ENCODE results near the gene LAG3.

DNA sequence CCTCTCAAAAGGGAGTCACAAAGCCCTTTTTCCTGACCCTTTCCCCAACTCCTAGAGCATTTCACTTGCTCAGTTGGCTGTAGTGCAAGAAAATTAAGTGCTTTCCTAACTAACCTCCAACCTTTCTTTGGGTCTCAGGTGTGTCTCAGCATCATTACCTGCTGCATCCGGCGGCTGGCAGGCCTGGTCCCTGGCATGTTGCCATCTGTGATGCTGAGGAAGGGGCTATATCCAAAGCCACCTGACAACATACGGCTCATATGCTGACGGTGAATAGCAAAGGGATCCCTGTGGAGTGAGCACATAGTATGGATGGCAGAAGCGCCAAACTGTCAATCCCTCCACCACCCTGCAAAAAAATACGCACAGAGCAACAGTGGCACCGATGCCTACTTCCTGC lies 20.6 kb upstream of the LAG3 start:
- TF ChIP-seq, protein P1, sequence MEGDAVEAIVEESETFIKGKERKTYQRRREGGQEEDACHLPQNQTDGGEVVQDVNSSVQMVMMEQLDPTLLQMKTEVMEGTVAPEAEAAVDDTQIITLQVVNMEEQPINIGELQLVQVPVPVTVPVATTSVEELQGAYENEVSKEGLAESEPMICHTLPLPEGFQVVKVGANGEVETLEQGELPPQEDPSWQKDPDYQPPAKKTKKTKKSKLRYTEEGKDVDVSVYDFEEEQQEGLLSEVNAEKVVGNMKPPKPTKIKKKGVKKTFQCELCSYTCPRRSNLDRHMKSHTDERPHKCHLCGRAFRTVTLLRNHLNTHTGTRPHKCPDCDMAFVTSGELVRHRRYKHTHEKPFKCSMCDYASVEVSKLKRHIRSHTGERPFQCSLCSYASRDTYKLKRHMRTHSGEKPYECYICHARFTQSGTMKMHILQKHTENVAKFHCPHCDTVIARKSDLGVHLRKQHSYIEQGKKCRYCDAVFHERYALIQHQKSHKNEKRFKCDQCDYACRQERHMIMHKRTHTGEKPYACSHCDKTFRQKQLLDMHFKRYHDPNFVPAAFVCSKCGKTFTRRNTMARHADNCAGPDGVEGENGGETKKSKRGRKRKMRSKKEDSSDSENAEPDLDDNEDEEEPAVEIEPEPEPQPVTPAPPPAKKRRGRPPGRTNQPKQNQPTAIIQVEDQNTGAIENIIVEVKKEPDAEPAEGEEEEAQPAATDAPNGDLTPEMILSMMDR (IDR thresholded peaks at IDR 0.05; ENCODE audit: insufficient read depth, low read length, poor library complexity, severe bottlenecking): no peak
- TF ChIP-seq EZH2phosphoT487 (conservative IDR thresholded peaks at IDR 0.05; ENCODE audit: low read length): no peak
